Stimulated activated CD4-positive, alpha-beta T cell treated with anti-CD3 and anti-CD28 coated beads, Interleukin-12 subunit alpha, Interleukin-12 subunit beta, amount 100 ng/mL, for 4 hours (primary cell): ENCODE measurements around the gene C3orf62.
"Not testable (repeated sequence)": the region's sequence is repeated elsewhere in the genome, so short reads cannot be mapped to it uniquely, and the experiment has no call there.

Experiments used
- DNase-seq: peaks from one replicate; pipeline ENCODE4 v3.0.0-alpha.2; 2020

C3orf62 gene

DNA sequence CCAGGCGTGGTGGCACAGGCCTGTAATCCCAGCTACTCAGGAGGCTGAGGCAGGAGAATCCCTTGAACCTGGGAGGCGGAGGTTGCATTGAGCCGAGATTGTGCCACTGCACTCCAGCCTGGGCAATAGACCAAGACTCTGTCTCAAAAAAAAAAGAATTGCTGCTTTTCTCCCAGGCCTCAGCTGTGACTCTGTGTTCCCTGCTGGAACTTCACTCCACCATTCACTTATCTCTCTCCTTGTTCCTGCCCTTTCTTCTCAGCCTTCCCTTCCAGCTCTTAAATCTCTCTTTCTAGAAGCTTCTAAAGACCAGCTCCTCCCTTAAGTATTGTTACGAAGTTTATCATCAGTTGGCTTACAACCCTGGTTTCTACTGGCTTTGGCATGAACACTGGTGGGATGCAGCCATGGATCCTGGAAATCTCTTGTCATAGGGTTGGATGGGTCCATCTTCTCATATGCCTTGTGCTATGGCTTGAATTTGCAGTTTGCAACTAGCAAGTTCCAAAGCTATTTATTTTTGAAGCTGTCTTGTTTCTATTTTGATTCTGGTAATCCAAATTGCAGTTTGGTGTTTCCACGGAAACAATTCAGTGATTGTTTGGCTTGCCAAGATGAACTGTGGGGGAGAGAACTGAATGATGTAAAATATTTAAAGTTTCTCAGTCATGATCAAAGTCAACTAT, 10.5 kb downstream of the C3orf62 start:
- DNase-seq: no peak

DNA sequence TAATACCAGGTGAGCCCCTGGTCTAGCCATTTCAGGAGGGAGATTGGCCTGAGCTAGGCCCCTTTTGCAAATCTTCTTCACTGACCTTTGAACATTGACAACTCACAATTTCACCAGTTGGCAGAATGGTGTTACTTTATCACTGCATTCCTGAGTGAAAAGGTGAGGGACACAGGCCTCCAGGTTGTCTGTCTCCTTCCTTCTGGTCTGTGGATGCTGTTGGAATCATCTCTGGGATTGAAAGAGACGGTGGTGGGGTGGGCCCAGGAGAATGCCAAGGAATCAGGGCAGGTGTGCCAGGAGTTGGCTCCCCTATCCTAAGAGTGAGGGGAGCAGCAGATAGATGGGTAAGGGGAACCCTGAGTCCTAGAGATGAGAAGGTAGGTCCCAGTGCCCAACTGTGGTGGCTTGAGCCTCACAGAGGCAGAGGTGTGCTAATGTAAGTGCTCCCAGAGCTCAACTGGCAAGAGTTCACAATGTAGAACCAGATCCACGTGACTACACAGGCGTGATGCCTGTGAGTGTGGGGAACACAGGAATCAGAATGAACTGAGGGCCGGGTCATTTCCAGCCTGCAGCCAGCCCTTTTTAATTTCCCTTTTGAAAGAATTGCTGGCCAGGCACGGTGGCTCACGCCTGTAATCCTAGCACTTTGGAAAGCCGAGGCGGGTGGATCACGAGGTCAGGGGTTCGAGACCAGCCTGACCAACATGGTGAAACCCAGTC, 11.2 kb downstream of the C3orf62 start:
- DNase-seq: no peak

DNA sequence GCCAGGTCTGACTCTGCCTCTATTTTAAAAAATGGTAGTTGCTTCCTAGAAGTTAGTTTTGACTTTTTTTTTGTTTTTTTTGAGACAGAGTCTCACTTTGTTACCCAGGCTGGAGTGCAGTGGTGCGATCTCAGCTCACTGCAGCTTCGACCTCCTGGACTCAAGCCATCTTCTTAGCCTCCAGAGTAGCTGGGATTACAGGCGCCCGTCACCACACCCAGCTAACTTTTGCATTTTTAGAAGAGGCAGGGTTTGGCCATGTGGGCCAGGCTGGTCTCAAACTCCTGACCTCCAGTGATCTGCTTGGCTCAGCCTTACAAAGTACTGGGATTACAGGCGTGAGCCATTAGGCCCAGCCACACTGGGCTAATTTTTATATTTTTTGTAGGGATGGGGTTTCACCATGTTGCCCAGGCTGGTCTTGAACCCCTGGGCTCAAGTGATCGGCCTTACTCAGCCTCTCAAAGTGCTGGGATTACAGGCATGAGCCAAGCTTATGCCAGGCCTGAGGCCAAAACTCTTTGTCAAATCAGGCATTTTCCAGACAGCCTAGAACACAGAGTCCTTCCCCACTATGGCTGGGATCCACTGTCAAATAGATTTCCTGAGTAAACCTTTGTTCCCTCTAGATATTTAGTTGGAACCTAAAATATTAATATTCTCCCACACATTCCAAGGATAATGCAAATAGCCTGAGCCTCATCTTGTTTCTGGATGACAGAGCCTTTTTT, 13.7 kb downstream of the C3orf62 start:
- DNase-seq: no peak

DNA sequence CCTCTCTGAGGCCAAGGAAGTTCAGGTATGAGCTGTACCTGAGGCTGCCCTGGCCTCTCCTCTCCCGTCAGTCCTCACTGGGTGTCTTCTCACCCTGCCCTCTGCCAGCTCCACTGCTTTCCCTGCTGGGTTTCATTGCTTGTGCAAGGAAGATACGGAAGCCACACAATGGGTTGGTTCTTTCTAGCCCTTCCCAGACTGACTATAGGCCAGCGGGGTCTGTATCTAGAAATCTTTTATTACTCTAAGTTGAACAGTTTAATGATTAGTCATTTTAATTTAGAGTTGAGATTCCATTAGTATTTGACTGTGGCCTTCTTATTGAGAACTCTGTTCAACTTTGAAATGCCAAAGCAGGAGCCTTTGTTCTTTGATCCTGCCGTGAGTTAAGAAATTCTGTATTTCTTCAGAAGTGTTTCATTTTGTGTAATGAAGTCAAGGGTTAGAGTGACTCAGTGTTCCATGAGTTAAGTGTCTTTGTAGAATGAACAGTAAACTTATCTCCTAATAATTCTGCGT, 16.2 kb downstream of the C3orf62 start:
- DNase-seq: no peak

DNA sequence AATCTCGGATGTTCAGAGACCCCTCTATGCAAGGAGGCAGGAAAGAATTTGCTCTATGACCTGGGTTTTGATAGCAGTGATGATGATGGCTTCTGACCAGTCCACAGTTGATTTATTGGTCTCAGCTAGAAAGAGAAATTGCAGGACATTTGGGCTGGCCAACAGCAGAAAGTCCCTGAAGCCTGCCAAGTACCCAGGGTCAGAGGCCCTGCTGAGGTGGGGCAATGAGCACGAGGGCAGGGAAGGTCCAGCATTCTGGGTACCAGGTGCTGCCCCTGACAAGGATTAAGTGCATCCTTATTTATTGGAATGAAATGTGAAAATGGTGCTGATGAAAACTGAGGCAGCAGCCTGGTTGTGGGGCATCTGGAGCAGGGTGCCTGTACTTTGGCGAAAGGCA, 19.8 kb downstream of the C3orf62 start:
- DNase-seq: no peak

DNA sequence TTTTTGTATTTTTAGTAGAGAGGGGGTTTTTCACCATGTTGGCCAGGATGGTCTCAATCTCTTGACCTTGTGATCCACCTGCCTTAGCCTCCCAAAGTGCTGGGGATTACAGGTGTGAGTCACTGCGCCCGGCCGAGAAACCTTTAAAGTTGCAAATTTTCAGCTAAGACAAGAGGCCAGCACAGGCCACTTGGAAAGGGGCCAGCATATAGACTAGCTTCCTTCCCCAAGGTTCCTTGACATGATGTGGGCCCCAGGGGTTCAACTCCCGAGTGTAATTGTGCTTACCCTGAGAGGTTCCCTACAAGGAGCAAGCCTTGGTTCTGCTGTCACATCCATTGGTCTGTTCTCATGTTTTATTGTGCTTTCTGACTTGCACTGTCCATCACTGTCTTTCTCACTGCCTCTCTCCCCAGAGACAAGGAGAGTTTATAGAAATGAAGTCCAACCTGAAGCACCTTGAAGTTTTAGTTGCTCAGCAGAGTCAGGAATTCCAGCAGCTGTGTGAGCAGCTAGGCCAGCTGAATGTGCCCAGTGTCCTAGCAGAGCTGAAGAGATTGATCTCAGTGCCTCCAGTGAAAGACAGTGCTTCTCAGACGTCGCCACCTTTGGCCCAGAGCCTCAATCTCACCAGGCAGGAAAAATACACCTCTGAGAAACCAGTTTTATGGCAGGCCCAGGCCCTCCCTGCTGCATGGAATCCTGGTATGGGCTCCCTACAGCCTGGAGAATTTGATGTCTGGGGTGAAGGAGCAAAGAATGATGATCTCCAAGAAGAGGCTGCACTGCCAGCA, 21.1 kb downstream of the C3orf62 start:
- no peak for DNase-seq

DNA sequence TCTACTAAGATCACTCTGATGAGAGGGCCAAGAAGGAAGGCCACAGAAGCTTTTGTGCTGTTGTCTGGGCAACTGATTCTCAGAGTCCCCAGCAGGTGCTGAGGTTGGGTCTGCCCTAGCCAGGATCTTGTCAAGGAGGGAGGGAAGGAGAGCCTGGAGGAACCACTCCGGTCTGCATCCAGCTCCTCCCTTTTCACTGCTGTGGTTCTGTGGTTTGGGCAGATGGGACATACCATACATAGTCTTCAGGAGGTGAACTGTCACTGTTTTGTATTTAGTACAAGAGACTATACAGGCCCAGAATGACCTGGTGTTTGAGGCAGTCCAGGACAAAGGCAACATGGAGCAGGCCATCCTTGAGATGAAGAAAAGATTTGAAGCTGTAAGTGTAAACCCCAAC, 21.9 kb downstream of the C3orf62 start:
- no peak for DNase-seq

DNA sequence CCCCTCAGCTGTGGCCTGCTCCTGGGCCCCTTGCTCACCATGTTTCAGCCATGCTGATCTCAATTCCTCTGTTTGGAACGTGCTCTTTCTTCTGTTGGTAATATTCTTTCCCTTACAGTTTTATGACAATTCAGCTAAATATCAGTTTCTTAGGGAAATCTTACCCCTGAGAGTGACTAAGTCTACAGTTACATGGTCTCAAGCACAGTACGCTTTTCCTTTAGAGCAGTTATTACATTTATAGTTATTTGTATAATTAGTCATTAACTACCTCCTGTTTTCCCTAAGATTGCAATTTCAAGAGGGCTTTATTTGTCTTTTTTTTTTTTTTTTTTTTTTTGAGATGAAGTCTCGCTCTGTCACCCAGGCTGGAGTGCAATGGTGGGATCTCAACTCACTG, 23.5 kb downstream of the C3orf62 start:
- no peak for DNase-seq

DNA sequence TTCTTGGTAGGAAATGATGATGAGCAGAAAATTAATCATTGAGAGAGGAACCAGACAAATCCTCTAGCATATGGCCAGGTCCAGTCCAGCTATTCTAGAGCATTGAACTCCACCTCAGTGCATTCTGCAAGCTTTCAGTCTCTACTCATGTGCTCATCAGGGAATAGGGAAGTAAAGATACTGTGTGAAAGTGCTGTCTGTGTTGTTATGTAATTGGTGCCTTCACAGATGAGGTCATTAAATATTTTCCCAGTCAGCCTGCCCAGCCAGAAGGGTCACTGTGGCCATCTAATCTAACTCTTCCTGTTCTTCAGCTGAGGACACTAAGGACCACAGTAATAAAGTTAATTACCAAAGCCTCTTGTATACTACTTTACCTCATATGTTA, 28.2 kb downstream of the C3orf62 start:
- DNase-seq: no peak

DNA sequence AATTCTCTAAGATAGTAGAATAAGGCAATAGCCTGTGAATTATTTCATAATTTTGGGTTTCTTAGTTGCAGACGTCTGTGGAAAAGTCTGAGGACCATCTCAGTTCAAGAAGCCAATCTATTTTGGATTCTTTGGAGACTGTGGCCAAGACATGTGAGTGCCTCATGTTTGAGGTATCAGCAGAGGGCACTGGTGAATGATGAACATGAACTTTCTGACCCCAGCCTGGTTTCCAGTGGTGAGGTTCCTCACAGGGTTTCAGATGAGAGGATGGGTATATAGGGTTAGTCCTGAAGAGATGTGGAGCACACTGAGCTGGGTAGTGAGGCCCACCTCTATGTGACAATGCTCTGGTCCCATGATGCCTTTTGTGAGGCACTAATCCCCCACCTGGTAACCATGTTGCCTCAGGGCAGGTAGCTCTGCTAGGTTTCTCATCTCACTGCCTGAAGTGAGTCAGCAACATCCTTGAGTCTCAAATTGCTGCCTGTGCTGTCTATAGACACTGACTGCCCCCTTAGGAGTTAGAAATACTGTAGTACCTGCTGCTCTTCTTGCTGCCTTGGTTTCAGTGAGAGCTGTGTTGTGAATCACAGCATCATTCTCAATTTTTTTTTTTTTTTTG, 32.3 kb downstream of the C3orf62 start:
- DNase-seq: no peak

DNA sequence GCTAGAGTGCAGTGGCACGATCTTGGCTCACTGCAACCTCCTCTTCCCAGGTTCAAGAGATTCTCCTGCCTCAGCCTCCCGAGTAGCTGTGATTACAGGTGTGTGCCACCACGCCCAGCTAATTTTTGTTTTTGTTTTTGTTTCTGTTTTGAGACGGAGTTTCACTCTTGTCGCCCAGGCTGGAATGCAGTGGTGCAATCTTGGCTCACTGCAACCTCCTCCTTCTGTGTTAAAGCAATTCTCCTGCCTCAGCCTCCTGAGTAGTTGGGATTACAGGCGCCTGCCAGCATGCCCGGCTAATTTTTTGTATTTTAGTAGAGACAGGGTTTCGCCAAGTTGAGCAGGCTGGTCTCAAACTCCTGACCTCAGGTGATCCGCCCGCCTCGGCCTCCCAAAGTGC, 36.9 kb downstream of the C3orf62 start:
- DNase-seq: not testable (repeated sequence)

DNA sequence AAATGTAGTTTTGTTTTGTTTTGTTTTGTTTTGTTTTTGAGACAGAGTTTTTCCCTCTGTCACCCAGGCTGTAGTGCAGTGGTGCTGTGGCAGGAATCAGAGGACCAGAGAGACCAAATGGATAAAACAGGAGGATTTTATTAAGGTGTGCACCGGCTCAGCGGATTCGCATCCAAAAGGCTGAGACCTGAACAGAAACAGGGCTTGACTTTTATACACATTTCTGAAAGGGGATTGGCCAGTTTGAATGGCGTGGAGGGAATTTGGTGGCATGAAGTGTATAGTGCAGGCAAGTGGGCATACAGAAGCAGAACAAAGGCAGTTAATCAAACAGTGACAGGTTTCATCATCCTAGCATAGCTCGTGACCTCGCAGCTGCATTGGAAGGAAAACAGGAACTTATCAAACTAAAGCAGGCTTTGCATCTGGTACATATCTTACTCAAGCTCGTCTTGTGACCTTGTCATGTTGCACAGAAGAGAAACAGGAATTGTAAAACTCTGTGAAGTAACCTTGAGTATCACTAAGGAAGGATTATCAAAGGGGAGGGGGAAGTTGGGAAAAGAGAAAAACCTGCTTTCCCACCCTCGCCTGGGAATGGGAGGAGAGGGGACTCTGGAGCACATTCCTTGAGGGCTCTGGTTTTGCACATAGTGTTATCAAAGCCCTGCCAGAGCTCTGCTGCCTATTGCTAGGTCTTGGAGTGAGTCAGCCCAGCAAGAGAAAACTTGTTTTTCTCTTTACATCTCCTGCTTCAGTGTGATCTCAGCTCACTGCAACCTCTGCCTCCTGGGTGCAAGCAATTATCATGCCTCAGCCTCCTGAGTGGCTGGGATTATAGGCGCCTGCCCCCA, 38.5 kb downstream of the C3orf62 start:
- no peak for DNase-seq

DNA sequence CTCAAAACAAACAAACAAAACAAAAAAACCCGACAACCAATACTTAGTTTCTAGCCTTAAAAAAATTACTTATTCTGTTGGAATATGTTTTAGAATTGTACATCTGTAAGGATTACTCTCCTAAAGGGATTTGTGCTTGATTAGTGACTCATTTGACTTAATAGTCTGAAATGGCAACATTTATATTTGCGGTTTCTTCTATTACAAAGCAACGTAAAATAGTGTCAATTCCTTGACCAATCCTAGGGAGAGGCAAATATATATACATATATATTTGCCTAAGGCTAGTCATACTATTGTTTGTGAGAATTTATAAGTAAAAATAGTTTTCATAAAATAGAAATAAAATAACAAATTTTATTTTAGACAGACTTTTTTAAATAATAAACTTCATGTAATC, 39.7 kb downstream of the C3orf62 start:
- DNase-seq: no peak

DNA sequence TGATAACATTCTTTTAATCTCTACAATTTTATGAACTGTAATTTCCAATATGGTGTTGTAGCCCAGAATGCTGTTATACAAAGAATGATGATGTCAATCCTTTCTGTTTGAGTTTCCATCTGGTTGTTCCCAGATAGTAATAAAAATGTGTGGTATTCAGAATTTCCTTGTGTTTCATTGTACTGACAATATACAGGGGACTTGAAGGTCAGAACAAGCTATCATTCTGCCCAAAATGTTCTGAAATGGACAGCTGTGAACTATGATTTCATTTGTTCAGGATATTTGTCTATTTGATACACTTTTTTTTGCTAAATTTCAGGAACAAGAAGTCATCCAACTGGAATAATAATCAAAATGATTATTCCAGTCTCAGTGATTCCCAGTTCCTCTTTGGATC, 40.8 kb downstream of the C3orf62 start:
- no peak for DNase-seq

DNA sequence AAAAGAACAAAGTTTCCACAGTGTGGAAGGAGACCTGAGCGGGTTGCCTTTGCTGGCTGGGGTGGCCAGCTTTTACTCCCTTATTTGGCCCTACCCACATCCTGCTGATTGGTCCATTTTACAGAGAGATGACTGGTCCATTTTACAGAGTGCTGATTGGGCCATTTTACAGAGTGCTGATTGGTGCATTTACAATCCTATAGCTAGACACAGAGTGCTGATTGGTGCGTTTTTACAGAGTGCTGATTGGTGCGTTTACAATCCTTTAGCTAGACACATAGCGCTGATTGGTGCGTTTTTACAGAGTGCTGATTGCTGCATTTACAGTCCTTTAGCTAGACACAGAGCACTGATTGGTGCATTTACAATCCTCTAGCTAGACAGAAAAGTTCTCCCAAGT, 48.2 kb downstream of the C3orf62 start:
- not testable (repeated sequence) for DNase-seq

DNA sequence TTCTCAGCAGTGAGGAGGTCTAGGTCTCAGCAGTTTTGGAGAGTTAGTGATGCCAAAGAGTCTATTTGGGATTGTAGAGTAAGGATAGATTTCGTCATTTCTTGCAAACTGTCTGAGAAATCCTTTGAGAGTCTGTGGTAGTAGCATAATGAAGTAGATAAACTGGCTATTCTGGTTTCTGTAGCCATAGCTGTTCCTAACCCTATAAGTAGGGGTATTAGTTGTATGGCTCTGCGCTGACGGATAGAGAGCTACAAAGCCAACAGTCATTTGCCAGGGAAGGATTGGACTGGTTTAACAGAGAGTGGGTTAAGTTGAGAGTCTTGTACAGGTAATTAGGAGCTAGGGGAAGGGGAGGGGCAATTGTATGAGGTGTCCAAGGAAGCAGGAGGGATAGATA, 55.0 kb downstream of the C3orf62 start:
- no peak for DNase-seq

DNA sequence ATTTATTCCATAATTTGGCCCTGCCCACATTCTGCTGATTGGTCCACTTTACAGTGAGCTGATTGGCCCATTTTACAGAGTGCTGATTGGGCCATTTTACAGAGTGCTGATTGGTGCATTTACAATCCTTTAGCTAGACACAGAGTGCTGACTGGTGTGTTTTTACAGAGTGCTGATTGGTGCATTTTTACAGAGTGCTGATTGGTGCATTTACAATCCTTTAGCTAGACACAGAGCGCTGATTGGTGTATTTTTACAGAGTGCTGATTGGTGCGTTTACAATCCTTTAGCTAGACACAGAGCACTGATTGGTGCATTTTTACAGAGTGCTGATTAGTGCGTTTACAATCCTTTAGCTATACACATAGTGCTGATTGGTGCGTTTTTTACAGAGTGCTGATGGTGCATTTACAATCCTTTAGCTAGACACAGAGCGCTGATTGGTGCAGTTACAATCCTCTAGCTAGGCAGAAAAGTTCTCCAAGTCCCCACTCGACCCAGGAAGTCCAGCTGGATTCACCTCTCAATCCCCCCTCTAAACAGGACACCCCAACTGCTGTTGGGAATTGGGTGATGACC, 56.0 kb downstream of the C3orf62 start:
- DNase-seq: not testable (repeated sequence)

DNA sequence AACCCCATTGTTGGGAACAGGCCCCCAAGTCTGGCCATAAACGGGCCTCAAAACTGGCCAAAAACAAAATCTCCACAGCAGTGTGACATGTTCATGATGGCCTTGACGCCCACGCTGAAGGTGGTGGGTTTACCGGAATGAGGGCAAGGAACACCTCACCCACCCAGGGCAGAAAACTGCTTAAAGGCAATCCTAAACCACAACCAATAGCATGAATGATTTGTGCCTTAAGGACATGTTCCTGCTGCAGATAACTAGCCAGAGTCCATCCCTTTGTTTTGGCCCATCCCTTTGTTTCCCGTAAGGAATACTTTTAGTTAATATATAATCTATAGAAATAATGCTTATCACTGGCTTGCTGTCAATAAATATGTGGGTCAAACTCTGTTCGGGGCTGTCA, 57.9 kb downstream of the C3orf62 start:
- no peak for DNase-seq
